Amniotic stem cell (primary cell): Measurements from ENCODE around the gene RAPGEF4.
"Not testable (repeated sequence)": the region's sequence is repeated elsewhere in the genome, so short reads cannot be mapped to it uniquely, and the experiment has no call there.

Experiments
- DNase-seq: peaks from one replicate; lab custom pipeline; 2025; lab: John Stamatoyannopoulos, UW

Gene RAPGEF4

DNA sequence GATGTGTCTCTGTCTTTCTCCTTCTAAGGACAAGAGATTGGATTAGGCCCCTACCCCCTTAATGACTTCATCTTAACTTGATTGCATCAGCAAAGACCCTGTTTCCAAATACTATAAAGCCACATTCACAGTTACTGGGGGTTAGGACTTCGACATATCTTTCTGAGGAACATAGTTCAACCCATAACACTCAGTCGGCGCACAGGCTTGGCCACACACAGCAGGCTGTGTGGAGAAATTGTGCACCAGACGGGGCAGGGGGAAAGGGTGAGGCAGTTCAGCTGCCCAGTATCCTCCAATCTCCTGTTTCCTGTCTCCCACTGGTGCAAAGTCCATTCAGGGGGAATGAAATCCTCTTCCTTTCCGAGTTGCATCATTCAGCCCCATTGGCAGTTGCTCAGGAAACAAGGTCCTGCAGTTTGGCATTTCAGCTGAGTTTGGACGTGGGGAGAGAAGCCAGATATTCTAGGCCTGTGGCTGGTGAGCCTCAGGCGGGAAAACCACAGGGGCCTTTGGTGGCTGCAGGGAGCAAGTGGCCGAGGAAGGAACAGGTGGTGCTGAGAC lies 9.4 kb upstream of the RAPGEF4 start:
- no peak for DNase-seq

DNA sequence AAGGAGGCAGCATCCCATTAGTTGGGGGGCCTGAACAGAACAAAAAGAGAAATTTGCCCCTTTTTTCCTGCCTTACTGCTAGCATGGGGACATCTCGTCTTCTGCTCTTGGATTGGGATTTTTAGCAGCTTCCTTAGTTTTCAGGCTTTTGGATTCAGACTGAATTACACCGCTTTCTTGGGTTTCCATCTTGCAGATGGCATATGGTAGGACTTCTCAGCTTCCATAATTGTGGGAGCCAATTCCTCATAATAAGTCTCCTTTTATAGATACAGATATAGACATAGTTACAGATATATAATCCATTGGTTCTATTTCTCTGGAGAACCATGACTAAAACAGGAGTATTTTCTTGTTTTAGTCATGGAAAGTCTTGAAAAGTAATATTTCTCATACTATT lies 5.2 kb upstream of the RAPGEF4 start:
- no peak for DNase-seq

DNA sequence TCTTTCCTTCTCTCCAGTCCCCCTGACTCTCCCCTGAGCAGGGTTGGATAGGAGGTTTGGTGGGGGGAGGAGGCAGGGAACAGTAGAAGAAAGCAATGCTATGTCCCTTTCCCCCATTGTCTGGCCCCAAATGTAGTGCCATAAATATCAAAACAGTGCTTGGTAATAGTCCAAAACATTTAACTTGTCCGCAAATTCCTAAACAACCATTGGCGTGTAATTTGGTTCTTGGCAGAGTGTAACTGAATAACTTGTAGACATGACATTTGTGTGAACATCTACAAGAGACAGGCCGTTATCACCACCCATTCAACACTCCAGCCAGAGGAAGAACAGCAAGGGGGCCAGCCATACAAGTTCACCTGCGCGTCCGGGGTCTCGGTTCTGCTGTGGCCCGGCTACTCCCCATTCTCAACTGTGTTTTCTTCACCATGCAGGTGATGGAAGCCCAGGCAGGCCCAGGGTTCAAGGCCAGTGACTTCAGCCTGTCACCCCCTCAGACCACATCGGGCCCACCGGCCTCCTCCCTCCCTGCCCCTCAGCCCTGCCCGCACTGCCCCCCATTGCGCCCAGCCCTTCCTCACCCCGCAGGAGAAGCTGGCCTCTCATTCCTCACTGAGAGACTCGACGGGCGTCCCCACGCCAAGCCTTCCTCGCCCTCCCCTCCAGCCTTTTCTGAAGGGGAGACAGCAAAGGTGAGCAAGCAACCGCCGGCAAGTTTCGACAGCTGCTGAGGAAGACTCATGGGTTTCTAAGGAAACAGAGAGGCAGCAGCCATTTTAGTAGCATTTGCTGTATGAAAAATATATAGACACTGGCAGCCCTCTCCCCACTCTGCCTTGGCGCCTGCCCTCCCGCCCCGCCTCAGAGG lies 699 bp upstream of the RAPGEF4 start:
- no peak for DNase-seq

DNA sequence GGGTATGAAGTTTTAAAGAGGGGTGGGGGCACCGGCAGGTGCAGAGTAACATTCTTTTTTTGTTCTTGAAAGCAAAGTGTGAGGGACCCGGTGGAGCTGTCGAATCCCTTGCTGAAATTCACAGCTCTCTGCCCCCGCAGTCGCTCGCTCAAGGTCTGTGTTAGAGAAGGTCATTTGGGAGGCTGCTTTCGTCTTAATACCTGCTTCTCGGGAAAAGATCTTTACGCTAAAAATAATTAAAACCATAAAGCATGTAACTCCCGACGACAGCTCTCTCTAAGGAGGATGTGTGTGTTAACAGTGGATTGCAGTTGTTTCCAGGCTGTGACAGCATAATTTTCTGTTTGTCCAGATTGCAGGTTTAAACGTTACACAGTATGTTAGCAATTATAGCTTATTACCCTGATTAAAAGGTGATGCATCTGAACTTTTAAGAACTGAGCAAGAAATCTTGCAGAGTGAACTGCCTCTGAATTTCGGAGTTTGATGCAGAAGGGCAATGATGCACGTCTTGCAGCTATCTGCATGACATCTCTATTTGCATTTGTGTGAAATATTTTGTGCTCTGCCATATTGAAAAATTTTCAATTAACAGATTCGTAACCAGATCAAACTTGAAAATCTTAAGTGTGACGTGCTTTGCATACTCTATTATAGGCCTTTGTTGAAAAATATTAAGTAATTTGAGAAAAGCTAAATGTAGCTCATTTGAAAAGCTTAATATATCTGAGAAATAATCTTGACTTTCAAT lies 954 bp downstream of the RAPGEF4 start:
- no peak for DNase-seq

DNA sequence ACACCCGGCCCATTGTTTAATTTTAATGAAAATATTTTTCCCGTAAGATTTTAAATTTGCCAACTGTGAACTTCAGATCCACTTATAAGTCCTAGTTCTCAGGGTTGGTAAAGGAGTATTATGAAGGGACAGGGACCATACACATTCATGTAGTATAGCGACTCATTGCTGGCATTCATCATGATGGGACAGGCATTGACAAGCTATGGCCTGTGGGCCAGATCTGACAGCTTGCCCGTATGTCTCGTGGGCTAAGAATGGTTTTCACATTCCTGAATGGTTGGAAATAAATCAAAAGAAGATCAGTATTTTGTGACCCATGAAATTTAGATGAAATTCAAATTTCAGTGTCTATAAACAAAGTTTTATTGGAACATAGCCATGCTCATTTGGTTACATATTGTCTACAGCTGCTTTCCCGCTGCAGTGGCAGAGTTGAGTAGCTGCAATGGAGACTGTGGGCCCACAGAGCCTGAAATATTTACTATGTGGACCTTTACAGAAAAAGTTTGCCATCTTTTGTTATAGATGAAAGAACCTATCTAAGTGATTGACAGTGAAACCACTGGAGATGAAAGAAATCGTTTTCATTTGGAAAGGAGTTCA lies 4.1 kb downstream of the RAPGEF4 start:
- DNase-seq = no peak

DNA sequence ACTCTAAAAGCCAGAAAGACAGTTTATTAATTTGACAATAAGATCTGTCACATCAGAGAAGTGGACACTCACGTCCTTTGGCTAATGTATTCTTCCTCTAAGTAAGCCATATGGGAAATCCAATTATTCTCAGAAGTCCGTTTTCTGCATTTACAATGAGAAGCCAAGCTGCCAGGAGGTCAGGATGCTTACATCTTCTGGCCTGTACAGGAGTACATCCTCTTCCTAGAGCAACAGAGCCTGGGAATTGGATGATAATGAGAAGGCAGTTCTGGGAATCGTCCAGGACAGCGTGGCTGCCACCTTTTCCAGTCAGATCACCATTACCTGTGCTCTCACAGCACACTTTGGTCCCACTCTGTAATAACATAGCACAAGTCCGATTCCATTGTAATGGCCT lies 5.2 kb downstream of the RAPGEF4 start:
- DNase-seq = no peak

DNA sequence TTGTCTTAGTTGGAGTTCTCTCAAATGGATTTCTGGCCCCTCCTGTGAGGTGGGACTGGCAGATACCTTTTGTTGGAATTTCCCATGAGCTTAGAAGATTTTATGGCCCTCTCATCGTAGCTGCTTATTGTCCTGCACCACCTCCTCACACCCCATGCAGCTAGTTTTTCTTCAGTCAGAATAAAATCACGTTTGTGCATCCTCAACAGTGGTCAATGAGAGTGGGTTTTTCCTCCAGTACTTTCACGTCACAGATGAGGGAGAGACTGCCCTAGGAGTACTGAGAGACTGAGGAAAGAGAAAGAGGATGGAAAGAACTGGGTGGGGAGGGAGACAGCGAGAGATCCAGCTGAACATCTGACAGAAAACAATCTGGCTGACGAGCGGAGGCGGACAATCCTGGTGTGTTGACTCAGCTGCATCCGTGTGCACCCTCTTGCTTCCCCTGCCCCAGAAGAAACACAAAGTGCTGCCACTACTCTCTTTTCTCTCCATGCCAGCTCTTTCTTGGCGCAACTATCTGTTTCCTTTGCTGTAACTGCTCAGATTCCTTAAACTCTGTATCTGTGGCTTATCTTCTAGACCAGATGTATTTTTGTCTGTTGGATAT lies 7.4 kb downstream of the RAPGEF4 start:
- DNase-seq = no peak

DNA sequence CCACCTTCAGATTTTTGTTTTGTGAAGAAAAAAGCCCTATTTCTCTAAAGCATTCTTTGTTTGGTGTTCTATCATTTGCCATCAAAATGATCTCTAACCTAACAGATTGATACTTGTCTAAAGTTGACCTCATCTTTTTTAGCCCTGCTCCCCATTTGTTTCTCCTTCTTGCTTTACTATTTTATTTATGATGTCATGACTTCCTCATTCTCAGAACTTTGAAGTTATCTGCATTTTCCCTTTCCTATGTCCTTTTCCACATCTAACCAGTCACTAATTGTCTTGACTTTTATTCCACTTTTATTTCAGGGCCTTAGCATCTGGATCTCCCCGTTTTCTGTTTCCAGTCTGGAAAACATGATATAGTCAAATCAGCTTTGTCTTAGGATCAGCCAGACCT lies 8.3 kb downstream of the RAPGEF4 start:
- DNase-seq = no peak

DNA sequence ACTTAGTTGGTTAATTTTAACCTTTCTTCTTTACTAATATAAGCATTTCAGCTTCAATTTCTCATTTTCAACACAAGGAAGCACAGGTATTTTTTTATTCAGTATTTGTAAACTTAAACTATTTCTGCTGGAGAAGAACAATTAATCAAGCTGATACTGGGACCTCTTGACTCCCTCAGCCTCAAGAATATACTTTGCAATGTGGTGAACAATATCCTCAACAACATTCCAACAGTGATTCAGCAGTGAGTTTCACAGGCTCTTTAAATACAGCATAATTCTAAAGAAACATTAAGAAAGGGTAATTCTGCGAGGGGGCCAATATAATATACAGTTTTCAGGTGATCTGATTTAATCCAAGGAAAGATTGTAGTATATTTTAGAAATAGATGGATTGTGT lies 10.0 kb downstream of the RAPGEF4 start:
- DNase-seq = no peak

DNA sequence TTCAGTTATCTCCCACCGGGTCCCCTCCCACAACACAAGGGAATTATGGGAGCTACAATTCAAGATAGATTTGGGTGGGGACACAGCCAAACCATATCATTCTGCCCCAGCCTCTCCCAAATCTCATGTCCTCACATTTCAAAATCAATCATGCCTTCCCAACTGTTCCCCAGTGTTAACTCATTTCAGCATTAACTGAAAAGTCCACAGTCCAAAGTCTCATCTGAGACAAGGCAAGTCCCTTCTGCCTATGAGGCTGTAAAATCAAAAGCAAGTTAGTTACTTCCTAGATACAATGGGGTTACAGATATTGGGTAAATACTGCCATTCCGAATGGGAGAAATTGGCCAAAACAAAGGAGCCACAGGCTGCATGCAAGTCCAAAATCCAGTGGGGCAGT lies 12.9 kb downstream of the RAPGEF4 start:
- not testable (repeated sequence) for DNase-seq

DNA sequence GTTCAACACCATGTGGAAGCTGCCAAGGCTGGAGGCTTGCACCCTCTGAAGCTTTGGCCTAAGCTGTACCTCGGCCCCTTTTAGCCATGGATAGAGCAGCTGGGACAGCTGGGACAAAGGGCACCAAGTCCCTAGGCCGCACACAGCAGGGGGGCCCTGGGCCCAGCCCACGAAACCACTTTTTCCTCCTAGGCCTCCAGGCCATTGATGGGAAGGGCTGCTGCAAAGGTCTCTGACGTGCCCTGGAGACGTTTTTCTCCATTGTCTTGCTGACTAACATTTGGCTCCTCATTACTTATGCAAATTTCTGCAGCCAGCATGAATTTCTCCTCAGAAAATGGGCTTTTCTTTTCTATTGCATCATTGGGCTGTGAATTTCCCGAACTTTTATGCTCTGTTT lies 13.7 kb downstream of the RAPGEF4 start:
- DNase-seq = no peak

DNA sequence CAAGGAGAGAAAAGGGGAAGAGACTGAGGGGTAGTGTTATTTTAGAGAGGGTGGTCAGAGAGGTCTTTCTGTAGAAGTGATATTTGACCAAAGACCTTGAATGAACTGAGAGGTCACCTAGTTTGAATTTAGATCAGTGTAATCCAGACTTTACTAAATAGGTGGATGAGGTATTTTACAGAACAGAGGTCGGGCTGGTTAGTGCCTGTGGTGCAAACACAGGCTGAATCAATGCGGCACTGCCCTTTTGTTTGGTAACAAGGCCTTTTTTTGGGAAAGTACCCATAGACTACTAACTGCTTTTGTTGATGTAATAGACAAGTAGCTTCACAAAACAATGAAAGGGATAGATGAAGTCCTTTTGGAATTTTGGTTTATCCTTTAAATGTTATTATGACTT lies 15.9 kb downstream of the RAPGEF4 start:
- no peak for DNase-seq

DNA sequence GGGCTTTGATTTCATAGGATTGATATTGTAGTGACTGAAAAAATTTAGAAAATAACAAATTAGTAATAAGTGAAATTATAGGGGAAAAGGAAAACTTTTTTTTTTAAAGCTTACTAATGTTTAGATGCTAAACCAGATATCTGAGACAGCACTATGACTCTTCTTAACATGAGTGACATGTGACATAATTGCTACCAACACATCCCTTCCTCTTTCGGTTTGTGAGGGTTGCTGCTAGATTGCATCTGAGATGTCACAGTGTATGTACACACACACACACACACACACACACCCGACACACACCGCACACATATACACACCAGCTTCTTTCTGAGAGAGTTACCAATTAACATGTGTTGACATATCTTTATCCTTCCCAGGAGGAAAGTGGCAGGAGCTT lies 18.0 kb downstream of the RAPGEF4 start:
- DNase-seq = no peak

DNA sequence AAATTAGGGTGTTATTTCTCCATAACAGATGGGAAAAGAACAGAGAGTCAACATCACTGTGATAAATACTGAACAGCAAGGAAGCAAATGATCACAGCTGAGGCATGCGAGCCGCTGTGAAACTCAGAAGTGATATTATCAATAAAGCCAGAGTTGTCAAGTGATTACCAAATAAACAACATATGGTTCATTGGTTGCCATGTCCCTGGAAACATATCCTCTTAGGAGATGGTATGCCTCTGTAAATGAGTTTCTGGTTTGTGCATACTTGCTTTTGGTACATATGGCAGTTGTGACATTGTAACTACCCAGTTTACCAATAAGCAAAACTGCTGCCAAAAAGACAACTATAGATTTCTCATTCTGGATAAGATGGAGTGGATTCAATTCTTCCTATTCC lies 23.8 kb downstream of the RAPGEF4 start:
- no peak for DNase-seq

DNA sequence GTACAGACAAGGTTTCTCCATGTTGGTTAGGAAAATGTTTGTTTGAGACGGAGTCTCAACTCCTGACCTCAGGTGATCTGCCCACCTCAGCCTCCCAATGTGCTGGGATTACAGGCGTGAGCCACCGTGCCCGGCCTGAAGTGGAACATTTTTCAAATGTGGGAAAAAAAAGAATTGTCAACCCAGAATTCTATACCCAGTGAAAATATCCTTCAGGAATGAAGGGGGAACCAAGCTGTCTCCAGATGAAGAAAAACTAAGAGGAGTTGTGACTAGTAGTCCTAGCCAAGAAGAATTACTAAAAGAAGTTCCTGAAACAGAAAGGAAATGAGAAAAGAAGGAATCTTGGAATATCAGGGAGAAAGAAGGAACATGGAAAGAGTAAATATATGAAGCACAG lies 25.7 kb downstream of the RAPGEF4 start:
- DNase-seq = no peak

DNA sequence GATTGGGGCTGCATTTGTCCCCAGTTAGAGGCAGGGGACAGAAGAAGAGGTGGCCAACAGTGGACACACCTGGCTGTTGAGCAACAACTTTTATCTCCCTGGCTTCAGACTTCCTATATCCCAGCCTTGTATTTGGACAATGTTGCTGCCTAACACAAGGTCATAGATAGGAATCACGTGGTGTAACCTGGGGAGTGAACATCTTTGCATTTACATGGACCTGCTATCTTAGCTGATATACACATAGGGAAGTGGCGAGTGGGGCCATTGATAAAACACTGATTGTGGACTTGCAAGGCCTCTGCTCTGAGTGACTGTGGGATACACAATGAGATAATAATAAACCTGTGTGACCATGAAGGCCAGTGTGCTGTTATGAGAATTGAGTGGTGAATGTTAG lies 26.9 kb downstream of the RAPGEF4 start:
- no peak for DNase-seq

DNA sequence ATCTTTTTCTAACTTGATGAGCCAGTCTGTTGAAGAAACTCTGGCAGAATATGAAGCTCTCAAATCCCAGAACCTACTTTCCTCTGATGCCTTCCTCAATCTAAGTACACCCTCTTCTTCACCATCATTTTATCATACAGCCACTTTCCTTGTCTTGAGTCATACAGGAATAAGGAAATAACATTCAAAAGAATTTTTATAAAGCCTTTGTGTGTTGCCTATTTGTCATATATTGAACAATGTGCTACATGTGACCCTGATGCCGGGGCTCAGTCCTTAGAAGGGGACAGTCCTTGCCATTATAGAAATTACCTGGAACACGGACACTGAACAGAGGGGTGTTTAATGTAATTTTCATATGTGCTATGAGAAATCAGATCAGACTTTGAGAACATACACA lies 27.4 kb downstream of the RAPGEF4 start:
- DNase-seq = no peak

DNA sequence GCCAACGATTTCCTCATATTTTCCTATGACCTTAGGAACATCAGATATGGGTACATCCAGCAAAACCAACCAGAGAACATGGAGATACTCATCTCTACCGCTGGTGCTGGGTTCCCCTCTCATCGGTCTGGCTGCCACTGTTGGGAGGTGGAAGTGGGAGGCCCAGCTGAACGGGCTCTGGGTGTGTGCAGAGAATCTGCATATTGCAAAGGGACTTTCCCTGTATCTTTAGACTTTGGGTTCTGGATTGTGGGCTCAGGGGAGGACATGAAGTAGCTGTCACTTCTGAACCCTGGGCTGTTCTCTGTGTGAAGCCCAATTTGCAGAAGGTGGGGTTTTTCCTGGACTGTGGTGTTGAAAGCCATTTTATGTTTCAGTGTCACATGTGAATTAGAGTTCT lies 30.0 kb downstream of the RAPGEF4 start:
- DNase-seq = no peak

DNA sequence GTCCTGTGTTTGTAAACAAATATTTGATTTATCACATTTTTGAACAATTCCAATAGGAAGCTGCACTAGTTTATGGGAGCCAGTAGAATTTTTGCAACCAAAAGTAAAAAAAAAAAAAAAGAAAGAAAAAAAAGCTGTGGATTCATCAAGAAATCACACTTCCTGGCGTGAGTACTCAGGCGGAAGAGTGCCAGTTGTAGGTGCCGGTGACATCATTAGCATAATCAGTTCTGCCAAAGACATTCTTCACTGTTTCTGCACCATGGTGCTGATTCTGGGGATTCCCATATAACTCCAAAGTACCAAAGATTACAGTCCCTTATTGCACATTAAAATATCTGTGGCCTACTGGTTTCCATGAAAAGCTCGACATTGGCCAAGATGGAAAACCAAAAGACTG lies 32.8 kb downstream of the RAPGEF4 start:
- no peak for DNase-seq

DNA sequence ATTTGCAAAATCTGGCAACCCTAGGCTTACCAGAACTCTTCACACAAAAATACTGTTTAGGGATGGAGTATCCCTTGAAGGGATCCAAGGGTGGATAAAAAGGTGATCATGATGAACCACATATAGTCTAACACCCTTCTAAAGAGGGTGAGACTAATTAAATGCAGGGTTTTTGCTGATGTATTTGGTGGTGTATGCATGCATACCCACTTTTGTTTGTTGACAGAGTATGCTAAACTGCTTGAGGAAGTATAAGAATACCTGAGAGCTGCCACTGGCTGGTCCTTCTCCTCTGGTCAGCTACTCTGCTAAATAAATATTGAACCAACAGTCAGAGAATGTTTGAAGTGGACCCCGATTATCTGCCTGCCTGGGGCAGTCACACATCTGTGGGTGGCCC lies 34.2 kb downstream of the RAPGEF4 start:
- DNase-seq = no peak

DNA sequence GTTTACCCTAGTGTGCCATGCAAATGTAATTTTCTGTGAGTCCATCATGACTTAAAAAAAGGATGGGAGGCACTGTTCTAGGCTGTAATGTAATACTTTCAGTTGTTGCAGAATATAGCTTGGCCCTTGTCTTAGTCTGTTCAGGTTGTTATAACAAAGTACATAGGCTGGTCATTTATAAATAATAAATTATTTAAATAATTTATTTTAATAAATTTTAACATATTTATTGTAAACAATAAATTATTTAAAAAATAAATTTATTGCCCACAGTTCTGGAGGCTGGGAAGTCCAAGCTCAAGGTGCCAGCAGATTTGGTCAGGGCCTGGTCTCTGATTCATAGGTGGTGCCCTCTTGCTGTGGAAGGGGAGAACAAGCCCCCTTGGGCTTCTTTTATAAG lies 35.2 kb downstream of the RAPGEF4 start:
- DNase-seq = no peak

DNA sequence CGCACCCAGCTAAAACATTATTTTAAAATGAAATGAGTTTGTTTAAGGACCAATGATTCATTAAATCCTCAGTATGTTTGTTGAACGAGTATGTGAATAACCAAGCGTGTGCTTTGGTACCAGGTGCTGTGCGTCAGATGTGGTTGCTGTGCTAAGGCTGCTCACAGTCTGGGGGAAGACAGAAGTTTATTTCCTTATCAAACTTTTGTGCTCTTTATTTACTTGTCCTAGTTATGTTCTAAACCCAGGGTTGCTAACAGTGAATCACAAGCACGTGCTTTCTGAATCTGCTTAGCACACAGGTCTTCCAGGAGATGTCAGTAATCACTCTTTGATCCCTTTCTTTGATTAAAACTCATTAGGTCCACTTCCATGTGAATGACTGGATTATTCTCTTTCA lies 37.0 kb downstream of the RAPGEF4 start:
- DNase-seq = no peak
